Measurements from ENCODE around the gene CD36. TPM values are rescaled to one million over a fixed set of nuclear protein-coding genes. Genes with fewer than 3 reads are reported as not detected.

CD36 gene
- total and polyA plus RNA-seq, 10 of the 15 experiments (the other 5 are each of a cell fraction or from before 2014, with no cell fraction given): 0.20 to 283 (median 172) TPM

DNA sequence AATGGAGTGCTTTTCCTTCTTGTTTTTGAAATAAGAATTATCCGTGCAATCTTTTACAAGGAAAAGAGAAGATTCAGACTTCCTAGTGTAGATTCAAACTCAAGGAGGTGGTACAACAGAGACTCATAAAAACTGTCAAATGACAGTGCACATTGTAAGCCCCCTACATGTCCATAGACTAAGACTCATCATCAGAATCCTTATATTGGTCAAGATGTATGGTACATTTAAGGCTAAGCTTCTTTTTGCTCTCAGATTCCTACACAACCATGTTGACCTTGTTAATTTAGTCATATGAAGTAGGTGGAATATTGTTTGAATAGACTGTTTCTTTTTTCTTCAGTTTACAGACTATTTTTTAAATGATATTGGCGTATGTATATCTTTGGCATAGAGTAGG is 11.6 kb downstream of the CD36 start:
- H3K4me1 ChIP-seq (ENCODE audit: control insufficient read depth, insufficient read depth, low read length): no peaks in the 10 kb centered on the region
- H3K36me3 ChIP-seq (ENCODE audit: control insufficient read depth in 2 of 2, insufficient read depth in 2 of 2, low read length in 1 of 2): no peaks in the 10 kb centered on the region
- WGBS (ENCODE audit: insufficient coverage, insufficient replicate concordance, low lambda C conversion rate, missing lambda C conversion rate): 10% methylated on average over 2 of the region's 2 CpGs
- ChIA-PET CTCF (interaction anchor here (0.7 to 2.4 kb wide), 2 partner anchors 12 to 696 kb away, joined by 4 to 13 read pairs; no protein-coding TSS in a partner anchor), SMC1A (ENCODE audit: uncharacterized antibody, unreplicated experiment) (interaction anchor here (1.9 kb wide), 1 partner anchor 8 kb away, joined by 5 read pairs; no protein-coding TSS in a partner anchor), POLR2A (no interaction called here), RAD21 (ENCODE audit: unreplicated experiment) (no interaction called here)
- no peak overlapping the region for H3K4me2 ChIP-seq (ENCODE audit: control insufficient read depth, insufficient read depth)
- H3K27ac ChIP-seq (ENCODE audit: control insufficient read depth, insufficient read depth): no peak overlapping the region
- intact Hi-C loops (cut with micrococcal nuclease; ENCODE audit: unreplicated experiment): loop anchor here (10.0 kb wide), 1 partner anchor 585 kb away; no protein-coding TSS in a partner anchor
- H4K20me1 ChIP-seq (ENCODE audit: control insufficient read depth, insufficient read depth): no peaks in the 10 kb centered on the region
- ATAC-seq: no peak
- BruUV-seq (replicated peaks): no TSS peak
- TF ChIP-seq MAX (IDR thresholded peaks at IDR 0.05; ENCODE audit: low read depth, low read length): no peak
- H3K27me3 ChIP-seq (replicated peaks in 1 of 2; ENCODE audit: control insufficient read depth in 2 of 2, insufficient read depth in 2 of 2, low read length in 1 of 2): no peaks in the 10 kb centered on the region
- FAIRE-seq: no peak
- no peak overlapping the region for H2AFZ ChIP-seq (ENCODE audit: control insufficient read depth, low read depth, low read length)
- no peak for DNase-seq (ENCODE audit: low read depth, low spot score)
- no peaks in the 10 kb centered on the region for H3K79me2 ChIP-seq (ENCODE audit: control insufficient read depth, insufficient read depth, low read length)
- H3K9ac ChIP-seq (ENCODE audit: control insufficient read depth, insufficient read depth, low read length): no peak overlapping the region
- H3K9me3 ChIP-seq (replicated peaks; ENCODE audit: control insufficient read depth, insufficient read depth, low read length): no peaks in the 10 kb centered on the region
- in situ Hi-C loops (cut with MboI): loop anchor here (10.0 to 25.0 kb wide), 2 partner anchors 225 to 588 kb away; no protein-coding TSS in a partner anchor
- no peak overlapping the region for H3K4me3 ChIP-seq

DNA sequence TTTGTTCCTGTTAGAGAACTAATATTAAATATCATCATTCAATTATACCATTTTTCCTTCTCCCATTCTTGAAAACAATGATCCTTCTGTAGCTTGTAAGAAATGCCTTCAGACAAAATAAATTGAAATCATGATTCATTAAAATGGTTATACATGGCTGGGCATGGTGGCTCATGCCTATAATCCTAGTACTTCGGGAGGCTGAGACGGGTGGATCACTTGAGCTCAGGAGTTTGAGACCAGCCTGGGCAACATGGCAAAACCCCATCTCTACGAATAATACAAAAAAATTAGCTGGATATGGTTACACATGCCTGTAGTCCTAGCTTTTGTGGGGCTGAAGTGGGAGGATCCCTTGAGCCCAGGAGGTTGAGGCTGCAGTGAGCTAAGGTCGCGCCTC is 13.0 kb downstream of the CD36 start:
- BruUV-seq (replicated peaks): no TSS peak
- no peak for TF ChIP-seq ATF2 (IDR thresholded peaks at IDR 0.05; ENCODE audit: low read length)
- in situ Hi-C loops (cut with MboI) (loop anchor here (10.0 to 25.0 kb wide), 2 partner anchors 227 to 589 kb away; no protein-coding TSS in a partner anchor), intact Hi-C loops (cut with micrococcal nuclease; ENCODE audit: unreplicated experiment) (loop anchor here (10.0 kb wide), 1 partner anchor 587 kb away; no protein-coding TSS in a partner anchor)
- no peaks in the 10 kb centered on the region for H4K20me1 ChIP-seq (ENCODE audit: control insufficient read depth, insufficient read depth)
- DNase-seq (ENCODE audit: low read depth, low spot score) (no peak), ATAC-seq (no peak), FAIRE-seq (no peak)
- WGBS (ENCODE audit: insufficient coverage, insufficient replicate concordance, low lambda C conversion rate, missing lambda C conversion rate): 56% methylated on average over 5 of the region's 5 CpGs
- no peak overlapping the region for H2AFZ ChIP-seq (ENCODE audit: control insufficient read depth, low read depth, low read length)
- POLR2A ChIA-PET: no interaction called here
- no peaks in the 10 kb centered on the region for H3K4me1 ChIP-seq (ENCODE audit: control insufficient read depth, insufficient read depth, low read length)
- no peak overlapping the region for H3K4me3 ChIP-seq
- H3K27ac ChIP-seq (ENCODE audit: control insufficient read depth, insufficient read depth): no peak overlapping the region
- no peak overlapping the region for H3K4me2 ChIP-seq (ENCODE audit: control insufficient read depth, insufficient read depth)
- RAD21 ChIA-PET (ENCODE audit: unreplicated experiment): interaction anchor here (1.0 kb wide), 1 partner anchor 14 kb away, joined by 3 read pairs; no protein-coding TSS in a partner anchor
- H3K27me3 ChIP-seq (replicated peaks in 1 of 2; ENCODE audit: control insufficient read depth in 2 of 2, insufficient read depth in 2 of 2, low read length in 1 of 2): no peaks in the 10 kb centered on the region
- H3K36me3 ChIP-seq (ENCODE audit: control insufficient read depth in 2 of 2, insufficient read depth in 2 of 2, low read length in 1 of 2): no peaks in the 10 kb centered on the region
- no peaks in the 10 kb centered on the region for H3K79me2 ChIP-seq (ENCODE audit: control insufficient read depth, insufficient read depth, low read length)
- SMC1A ChIA-PET (ENCODE audit: uncharacterized antibody, unreplicated experiment): interaction anchor here (1.8 to 1.9 kb wide), 2 partner anchors 10 to 819 kb away, joined by 3 to 5 read pairs; no protein-coding TSS in a partner anchor
- CTCF ChIA-PET: interaction anchor here (1.8 to 2.4 kb wide), 2 partner anchors 11 to 28 kb away, joined by 3 to 13 read pairs; no protein-coding TSS in a partner anchor
- no peak overlapping the region for H3K9ac ChIP-seq (ENCODE audit: control insufficient read depth, insufficient read depth, low read length)
- no peaks in the 10 kb centered on the region for H3K9me3 ChIP-seq (replicated peaks; ENCODE audit: control insufficient read depth, insufficient read depth, low read length)
